ENCODE data around the gene TRABD. TPM values are rescaled to one million over a fixed set of nuclear protein-coding genes. Genes with fewer than 3 reads are reported as not detected.

Gene TRABD
- polyA plus RNA-seq, 1 donor from 2014 or later = 31.8 TPM

GRCh38 chr22:50238755-50239154 is 53.0 kb downstream of the TRABD start:
- H3K9me2 ChIP-seq (ENCODE audit: insufficient read depth, low read length) = no peaks in the 10 kb centered on the region
- H3K4me2 ChIP-seq (ENCODE audit: low read length) = no peak overlapping the region
- H3K79me2 ChIP-seq (replicated peaks; ENCODE audit: insufficient read depth, low read length) = peaks cover 35% of the 10 kb centered on the region
- H3K4me3 ChIP-seq (ENCODE audit: low read length) = no peak overlapping the region
- TF ChIP-seq POLR2AphosphoS5 (IDR thresholded peaks at IDR 0.05) = no peak
- no peak for TF ChIP-seq SMC3 (conservative IDR thresholded peaks at IDR 0.05; ENCODE audit: poor library complexity)
- no peak for TF ChIP-seq CTCF (IDR thresholded peaks at IDR 0.05; ENCODE audit: poor library complexity, severe bottlenecking)
- no peak for TF ChIP-seq REST (IDR thresholded peaks at IDR 0.05; ENCODE audit: borderline replicate concordance)
- no peak for TF ChIP-seq RAD21 (conservative IDR thresholded peaks at IDR 0.05)
- no peak for TF ChIP-seq TAF1 (IDR thresholded peaks at IDR 0.05; ENCODE audit: low read depth)
- no peak for TF ChIP-seq EZH2 (IDR thresholded peaks at IDR 0.05; ENCODE audit: borderline replicate concordance, insufficient read depth, low read length, poor library complexity, severe bottlenecking)
- no peak for TF ChIP-seq EP300 (conservative IDR thresholded peaks at IDR 0.05; ENCODE audit: poor library complexity, severe bottlenecking)
- TF ChIP-seq MXI1 (conservative IDR thresholded peaks at IDR 0.05; ENCODE audit: poor library complexity, severe bottlenecking) = no peak
- H3F3A ChIP-seq (ENCODE audit: insufficient read depth, low read length, poor library complexity, severe bottlenecking) = no peaks in the 10 kb centered on the region
- H3K9ac ChIP-seq (ENCODE audit: low read length) = no peak overlapping the region
- no peaks in the 10 kb centered on the region for H3K36me3 ChIP-seq (ENCODE audit: insufficient read depth, low read length)
- no peaks in the 10 kb centered on the region for H3K27me3 ChIP-seq (ENCODE audit: insufficient read depth, low read depth, low read length)
- no peak overlapping the region for H2AFZ ChIP-seq (ENCODE audit: low read depth, low read length)
- no peaks in the 10 kb centered on the region for H4K20me1 ChIP-seq (ENCODE audit: insufficient read depth)
- no peak overlapping the region for H3K27ac ChIP-seq (ENCODE audit: low read length)
- no peaks in the 10 kb centered on the region for H3K9me3 ChIP-seq (ENCODE audit: low read length)

- H4K20me1 ChIP-seq (ENCODE audit: insufficient read depth) = no peaks in the 10 kb centered on the region
- H3K79me2 ChIP-seq (replicated peaks; ENCODE audit: insufficient read depth, low read length) = peaks cover 35% of the 10 kb centered on the region
- peak overlapping the region; percentile 13 for H3K9ac ChIP-seq (ENCODE audit: low read length)
- H3K27me3 ChIP-seq (ENCODE audit: insufficient read depth, low read depth, low read length) = no peaks in the 10 kb centered on the region
- TF ChIP-seq EP300 (conservative IDR thresholded peaks at IDR 0.05; ENCODE audit: poor library complexity, severe bottlenecking) (no peak), REST (IDR thresholded peaks at IDR 0.05; ENCODE audit: borderline replicate concordance) (no peak), TAF1 (IDR thresholded peaks at IDR 0.05; ENCODE audit: low read depth) (no peak), EZH2 (IDR thresholded peaks at IDR 0.05; ENCODE audit: borderline replicate concordance, insufficient read depth, low read length, poor library complexity, severe bottlenecking) (no peak), POLR2AphosphoS5 (IDR thresholded peaks at IDR 0.05) (no peak), MXI1 (conservative IDR thresholded peaks at IDR 0.05; ENCODE audit: poor library complexity, severe bottlenecking) (no peak), CTCF (IDR thresholded peaks at IDR 0.05; ENCODE audit: poor library complexity, severe bottlenecking) (no peak), SMC3 (conservative IDR thresholded peaks at IDR 0.05; ENCODE audit: poor library complexity) (no peak), RAD21 (conservative IDR thresholded peaks at IDR 0.05) (no peak)
- H3K4me2 ChIP-seq (ENCODE audit: low read length) = peak overlapping the region; percentile 78
- H3K9me2 ChIP-seq (ENCODE audit: insufficient read depth, low read length) = no peaks in the 10 kb centered on the region
- no peak overlapping the region for H3K27ac ChIP-seq (ENCODE audit: low read length)
- H3K36me3 ChIP-seq (ENCODE audit: insufficient read depth, low read length) = no peaks in the 10 kb centered on the region
- H3K4me3 ChIP-seq (ENCODE audit: low read length) = peak overlapping the region; percentile 95
- H3F3A ChIP-seq (ENCODE audit: insufficient read depth, low read length, poor library complexity, severe bottlenecking) = no peaks in the 10 kb centered on the region
- no peak overlapping the region for H2AFZ ChIP-seq (ENCODE audit: low read depth, low read length)
- no peaks in the 10 kb centered on the region for H3K9me3 ChIP-seq (ENCODE audit: low read length)
Measured at GRCh38 chr22:50242406-50242949, 56.8 kb downstream of the TRABD start.

All from neural cell (in vitro differentiated cells).